Osteocyte (in vitro differentiated cells): ENCODE data around the gene CCDC71L. TPM values are rescaled to one million over a fixed set of nuclear protein-coding genes. Genes with fewer than 3 reads are reported as not detected.

Experiments
- DNase-seq: peaks from one replicate; pipeline ENCODE4 v3.0.0; 2021; ENCODE audit warnings: mixed read lengths; ENCODE audit not compliant: unreplicated experiment; ENCODE audit errors: extremely low spot score
- H3K27ac Mint-ChIP-seq: one replicate; pipeline ENCODE4 v1.8.0; 2021; ENCODE audit warnings: mild to moderate bottlenecking, mixed read lengths; ENCODE audit not compliant: unreplicated experiment
- H3K27me3 Mint-ChIP-seq: one replicate; pipeline ENCODE4 v1.8.0; 2021; ENCODE audit warnings: mixed read lengths; ENCODE audit not compliant: unreplicated experiment
- H3K36me3 Mint-ChIP-seq: one replicate; pipeline ENCODE4 v1.8.0; 2021; ENCODE audit warnings: mixed read lengths; ENCODE audit not compliant: unreplicated experiment
- H3K4me1 Mint-ChIP-seq: one replicate; pipeline ENCODE4 v1.8.0; 2021; ENCODE audit warnings: mixed read lengths; ENCODE audit not compliant: unreplicated experiment
- H3K4me3 Mint-ChIP-seq: one replicate; pipeline ENCODE4 v1.8.0; 2021; ENCODE audit warnings: mild to moderate bottlenecking, moderate library complexity, mixed read lengths; ENCODE audit not compliant: unreplicated experiment
- H3K9me3 Mint-ChIP-seq: one replicate; pipeline ENCODE4 v1.8.0; 2021; ENCODE audit warnings: mixed read lengths; ENCODE audit not compliant: unreplicated experiment
- CTCF ChIP-seq: fragments of 200-600 bp; sonication (generic); IDR thresholded peaks from 2 replicates; pipeline ENCODE4 v1.5.0; 2021; ENCODE audit warnings: antibody characterized with exemption, mild to moderate bottlenecking, moderate library complexity
- total RNA-seq: library from RNA; stranded (reverse); gene quantifications from 2 replicates; pipeline ENCODE4 v1.2.1, GENCODE V29; 2021

Gene CCDC71L
- total RNA-seq, 1 donor from 2014 or later, result 45.2 TPM

GRCh38 chr7:106612432-106612831 lies 48.5 kb downstream of the CCDC71L start:
- Mint-ChIP-seq H3K36me3 (no peaks in the 10 kb centered on the region), H3K9me3 (peaks cover 8% of the 10 kb centered on the region), H3K4me1 (peaks cover 69% of the 10 kb centered on the region), H3K27me3 (no peaks in the 10 kb centered on the region), H3K4me3 (no peak overlapping the region), H3K27ac (no peak overlapping the region)
- no peak for DNase-seq
- TF ChIP-seq CTCF, result no peak

- Mint-ChIP-seq H3K4me3 (no peak overlapping the region), H3K27me3 (no peaks in the 10 kb centered on the region), H3K9me3 (peaks cover 8% of the 10 kb centered on the region), H3K4me1 (peaks cover 64% of the 10 kb centered on the region), H3K36me3 (no peaks in the 10 kb centered on the region), H3K27ac (peak overlapping the region; percentile 62)
- TF ChIP-seq CTCF, result no peak
- no peak for DNase-seq
Measured at GRCh38 chr7:106611911-106612310, 49.0 kb downstream of the CCDC71L start.

- no peak overlapping the region for H3K4me3 Mint-ChIP-seq
- no peaks in the 10 kb centered on the region for H3K36me3 Mint-ChIP-seq
- H3K27ac Mint-ChIP-seq, result peak overlapping the region; percentile 62
- no peak for DNase-seq
- peaks cover 8% of the 10 kb centered on the region for H3K9me3 Mint-ChIP-seq
- H3K27me3 Mint-ChIP-seq, result no peaks in the 10 kb centered on the region
- no peak for TF ChIP-seq CTCF
- H3K4me1 Mint-ChIP-seq, result peaks cover 60% of the 10 kb centered on the region
Measured at GRCh38 chr7:106610996-106611886, 49.7 kb downstream of the CCDC71L start.

GRCh38 chr7:106609416-106609815 lies 51.5 kb downstream of the CCDC71L start:
- Mint-ChIP-seq H3K4me3 (no peak overlapping the region), H3K27me3 (no peaks in the 10 kb centered on the region), H3K36me3 (no peaks in the 10 kb centered on the region), H3K4me1 (peaks cover 42% of the 10 kb centered on the region), H3K27ac (peak overlapping the region; percentile 78), H3K9me3 (peaks cover 2% of the 10 kb centered on the region)
- TF ChIP-seq CTCF, result no peak
- no peak for DNase-seq

GRCh38 chr7:106608661-106609060 lies 52.3 kb downstream of the CCDC71L start:
- H3K36me3 Mint-ChIP-seq, result no peaks in the 10 kb centered on the region
- no peak for DNase-seq
- H3K9me3 Mint-ChIP-seq, result no peaks in the 10 kb centered on the region
- peak overlapping the region; percentile 78 for H3K27ac Mint-ChIP-seq
- H3K4me3 Mint-ChIP-seq, result no peak overlapping the region
- H3K27me3 Mint-ChIP-seq, result no peaks in the 10 kb centered on the region
- TF ChIP-seq CTCF, result no peak
- H3K4me1 Mint-ChIP-seq, result peaks cover 35% of the 10 kb centered on the region

Other genes starting within 250 kb of the CCDC71L start
- gene PIK3CG, start 204.1 kb upstream of the CCDC71L start, total RNA-seq, result not detected in 2 replicates